ENCODE results near the gene PLAAT3.

DNA sequence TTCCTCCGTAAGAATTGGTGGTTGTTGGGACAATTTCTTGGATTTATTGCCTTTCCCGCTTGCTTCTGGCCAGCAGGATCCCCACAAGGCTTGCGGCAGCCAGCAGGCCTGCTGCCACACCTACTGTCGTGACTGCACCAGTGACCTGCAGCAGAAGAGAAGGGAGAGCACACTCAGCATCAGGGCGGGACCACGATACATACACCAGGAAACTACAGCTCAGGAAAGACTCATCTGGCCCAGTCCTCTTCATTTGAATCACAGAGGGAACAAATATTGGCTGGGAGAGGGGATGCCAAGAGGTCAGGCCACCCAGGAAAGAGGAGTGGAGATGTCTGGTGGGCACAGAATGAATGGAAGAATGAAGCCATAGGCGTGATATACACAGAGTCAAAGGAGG is 61.3 kb downstream of the PLAAT3 start:
- TF ChIP-seq POLR2AphosphoS5 (IDR thresholded peaks at IDR 0.05; ENCODE audit: low read depth, low read length), result no peak
- TF ChIP-seq, protein P1, sequence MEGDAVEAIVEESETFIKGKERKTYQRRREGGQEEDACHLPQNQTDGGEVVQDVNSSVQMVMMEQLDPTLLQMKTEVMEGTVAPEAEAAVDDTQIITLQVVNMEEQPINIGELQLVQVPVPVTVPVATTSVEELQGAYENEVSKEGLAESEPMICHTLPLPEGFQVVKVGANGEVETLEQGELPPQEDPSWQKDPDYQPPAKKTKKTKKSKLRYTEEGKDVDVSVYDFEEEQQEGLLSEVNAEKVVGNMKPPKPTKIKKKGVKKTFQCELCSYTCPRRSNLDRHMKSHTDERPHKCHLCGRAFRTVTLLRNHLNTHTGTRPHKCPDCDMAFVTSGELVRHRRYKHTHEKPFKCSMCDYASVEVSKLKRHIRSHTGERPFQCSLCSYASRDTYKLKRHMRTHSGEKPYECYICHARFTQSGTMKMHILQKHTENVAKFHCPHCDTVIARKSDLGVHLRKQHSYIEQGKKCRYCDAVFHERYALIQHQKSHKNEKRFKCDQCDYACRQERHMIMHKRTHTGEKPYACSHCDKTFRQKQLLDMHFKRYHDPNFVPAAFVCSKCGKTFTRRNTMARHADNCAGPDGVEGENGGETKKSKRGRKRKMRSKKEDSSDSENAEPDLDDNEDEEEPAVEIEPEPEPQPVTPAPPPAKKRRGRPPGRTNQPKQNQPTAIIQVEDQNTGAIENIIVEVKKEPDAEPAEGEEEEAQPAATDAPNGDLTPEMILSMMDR (IDR thresholded peaks at IDR 0.05), result no peak
- TF ChIP-seq, protein P2, sequence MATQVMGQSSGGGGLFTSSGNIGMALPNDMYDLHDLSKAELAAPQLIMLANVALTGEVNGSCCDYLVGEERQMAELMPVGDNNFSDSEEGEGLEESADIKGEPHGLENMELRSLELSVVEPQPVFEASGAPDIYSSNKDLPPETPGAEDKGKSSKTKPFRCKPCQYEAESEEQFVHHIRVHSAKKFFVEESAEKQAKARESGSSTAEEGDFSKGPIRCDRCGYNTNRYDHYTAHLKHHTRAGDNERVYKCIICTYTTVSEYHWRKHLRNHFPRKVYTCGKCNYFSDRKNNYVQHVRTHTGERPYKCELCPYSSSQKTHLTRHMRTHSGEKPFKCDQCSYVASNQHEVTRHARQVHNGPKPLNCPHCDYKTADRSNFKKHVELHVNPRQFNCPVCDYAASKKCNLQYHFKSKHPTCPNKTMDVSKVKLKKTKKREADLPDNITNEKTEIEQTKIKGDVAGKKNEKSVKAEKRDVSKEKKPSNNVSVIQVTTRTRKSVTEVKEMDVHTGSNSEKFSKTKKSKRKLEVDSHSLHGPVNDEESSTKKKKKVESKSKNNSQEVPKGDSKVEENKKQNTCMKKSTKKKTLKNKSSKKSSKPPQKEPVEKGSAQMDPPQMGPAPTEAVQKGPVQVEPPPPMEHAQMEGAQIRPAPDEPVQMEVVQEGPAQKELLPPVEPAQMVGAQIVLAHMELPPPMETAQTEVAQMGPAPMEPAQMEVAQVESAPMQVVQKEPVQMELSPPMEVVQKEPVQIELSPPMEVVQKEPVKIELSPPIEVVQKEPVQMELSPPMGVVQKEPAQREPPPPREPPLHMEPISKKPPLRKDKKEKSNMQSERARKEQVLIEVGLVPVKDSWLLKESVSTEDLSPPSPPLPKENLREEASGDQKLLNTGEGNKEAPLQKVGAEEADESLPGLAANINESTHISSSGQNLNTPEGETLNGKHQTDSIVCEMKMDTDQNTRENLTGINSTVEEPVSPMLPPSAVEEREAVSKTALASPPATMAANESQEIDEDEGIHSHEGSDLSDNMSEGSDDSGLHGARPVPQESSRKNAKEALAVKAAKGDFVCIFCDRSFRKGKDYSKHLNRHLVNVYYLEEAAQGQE (IDR thresholded peaks at IDR 0.05; ENCODE audit: insufficient read depth in 1 of 2, low read depth in 2 of 2, low read length in 1 of 2), result no peak
